Activated naive CD4-positive, alpha-beta T cell treated with anti-CD3 and anti-CD28 coated beads, Interleukin-2, amount 50 U/mL, for 24 hours (primary cell): ENCODE measurements around the gene TRAPPC11.

Experiments used
- H3K27ac Mint-ChIP-seq: one replicate; pipeline ENCODE4 v1.8.0; 2021; ENCODE audit warnings: mild to moderate bottlenecking, mixed read lengths
- H3K27me3 Mint-ChIP-seq: one replicate; pipeline ENCODE4 v1.8.0; 2021; ENCODE audit warnings: mixed read lengths
- H3K36me3 Mint-ChIP-seq: one replicate; pipeline ENCODE4 v1.8.0; 2021; ENCODE audit warnings: mixed read lengths
- H3K4me1 Mint-ChIP-seq: one replicate; pipeline ENCODE4 v1.8.0; 2021; ENCODE audit warnings: mixed read lengths
- H3K4me3 Mint-ChIP-seq: one replicate; pipeline ENCODE4 v1.8.0; 2021; ENCODE audit warnings: mild to moderate bottlenecking, mixed read lengths
- H3K9me3 Mint-ChIP-seq: one replicate; pipeline ENCODE4 v1.8.0; 2021; ENCODE audit warnings: mixed read lengths

Gene TRAPPC11

DNA sequence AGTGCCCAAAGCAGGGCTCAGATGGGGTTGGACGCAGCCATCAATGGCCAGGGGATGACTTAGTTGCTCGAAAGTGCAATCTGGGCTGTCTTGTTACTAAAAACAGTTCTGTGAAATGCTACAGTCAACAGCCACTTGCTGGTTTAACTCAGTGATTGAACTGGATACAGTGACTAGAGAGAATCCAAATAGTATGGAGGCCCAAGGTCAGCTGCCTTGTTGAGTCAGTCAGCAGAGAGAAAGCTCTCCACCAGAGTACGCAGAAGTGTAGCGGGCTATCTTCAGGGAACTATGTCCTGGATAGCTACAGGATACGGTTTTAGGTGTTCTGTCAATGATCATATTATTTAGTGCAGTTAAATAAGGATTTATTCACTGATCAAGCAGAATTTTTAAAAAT lies 68.4 kb downstream of the TRAPPC11 start:
- H3K4me1 Mint-ChIP-seq, result peaks cover 6% of the 10 kb centered on the region
- H3K4me3 Mint-ChIP-seq, result no peak overlapping the region
- no peaks in the 10 kb centered on the region for H3K27me3 Mint-ChIP-seq
- no peaks in the 10 kb centered on the region for H3K36me3 Mint-ChIP-seq
- H3K9me3 Mint-ChIP-seq, result no peaks in the 10 kb centered on the region
- H3K27ac Mint-ChIP-seq, result no peak overlapping the region

DNA sequence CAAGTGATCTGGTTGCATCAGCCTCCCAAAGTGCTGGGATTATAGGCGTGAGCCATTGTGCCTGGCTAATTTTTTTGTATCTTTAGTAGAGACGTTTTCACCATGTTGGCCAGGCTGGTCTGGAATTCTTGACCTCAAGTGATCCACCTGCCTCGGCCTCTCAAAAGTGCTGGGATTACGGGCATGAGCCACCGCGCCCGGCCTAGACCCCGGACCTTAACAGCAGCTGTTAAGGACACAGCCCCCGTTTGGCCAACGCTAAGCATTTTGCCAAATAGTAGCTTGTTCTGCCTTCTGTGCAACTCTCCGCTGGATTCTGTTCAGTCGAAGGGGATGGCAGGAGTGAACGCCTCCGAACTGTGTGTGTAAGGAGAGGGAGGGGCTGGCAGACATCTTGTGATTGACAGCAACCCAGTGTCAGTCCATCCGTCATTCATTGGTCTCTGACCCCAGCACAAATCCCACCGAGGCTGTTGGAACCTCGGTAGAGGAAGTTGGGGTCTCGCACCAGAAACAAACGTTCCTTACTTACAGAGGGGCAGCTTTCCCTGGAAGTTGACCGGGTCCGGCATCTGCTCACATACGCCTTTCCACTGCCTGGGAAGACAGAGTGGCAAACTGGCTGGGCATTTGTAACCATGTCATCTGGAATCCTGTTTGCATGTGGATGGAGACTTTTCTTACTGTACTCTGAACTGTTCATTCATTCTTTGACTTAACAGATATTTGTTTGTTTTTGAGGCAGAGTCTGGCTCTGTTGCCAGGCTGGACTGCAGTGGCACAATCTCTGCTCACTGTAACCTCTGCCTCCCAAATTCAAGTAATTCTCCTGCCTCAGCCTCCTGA lies 69.4 kb downstream of the TRAPPC11 start:
- H3K9me3 Mint-ChIP-seq, result no peaks in the 10 kb centered on the region

DNA sequence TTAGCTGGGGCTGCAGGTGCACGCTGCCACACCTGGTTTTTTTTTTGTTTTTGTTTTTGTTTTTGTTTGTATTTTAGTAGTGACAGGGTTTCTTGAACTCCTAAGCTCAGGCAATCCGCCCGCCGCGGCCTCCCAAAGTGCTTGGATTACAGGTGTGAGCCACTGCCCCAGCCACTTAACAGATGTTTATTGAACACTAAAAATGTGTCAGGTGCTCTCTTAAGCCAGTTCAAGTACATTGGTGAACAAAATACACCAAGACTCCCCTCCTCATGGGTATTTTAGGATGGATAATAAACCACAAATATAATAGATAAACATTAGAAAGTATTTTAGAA lies 69.9 kb downstream of the TRAPPC11 start:
- Mint-ChIP-seq H3K36me3 (no peaks in the 10 kb centered on the region), H3K4me1 (no peaks in the 10 kb centered on the region), H3K27me3 (no peaks in the 10 kb centered on the region), H3K27ac (no peak overlapping the region), H3K4me3 (no peak overlapping the region), H3K9me3 (no peaks in the 10 kb centered on the region)

More for the DNA sequence above, 69.4 kb downstream of the TRAPPC11 start:
- no peaks in the 10 kb centered on the region for H3K36me3 Mint-ChIP-seq
- peaks cover 3% of the 10 kb centered on the region for H3K4me1 Mint-ChIP-seq
- no peak overlapping the region for H3K27ac Mint-ChIP-seq
- no peaks in the 10 kb centered on the region for H3K27me3 Mint-ChIP-seq
- H3K4me3 Mint-ChIP-seq, result no peak overlapping the region

DNA sequence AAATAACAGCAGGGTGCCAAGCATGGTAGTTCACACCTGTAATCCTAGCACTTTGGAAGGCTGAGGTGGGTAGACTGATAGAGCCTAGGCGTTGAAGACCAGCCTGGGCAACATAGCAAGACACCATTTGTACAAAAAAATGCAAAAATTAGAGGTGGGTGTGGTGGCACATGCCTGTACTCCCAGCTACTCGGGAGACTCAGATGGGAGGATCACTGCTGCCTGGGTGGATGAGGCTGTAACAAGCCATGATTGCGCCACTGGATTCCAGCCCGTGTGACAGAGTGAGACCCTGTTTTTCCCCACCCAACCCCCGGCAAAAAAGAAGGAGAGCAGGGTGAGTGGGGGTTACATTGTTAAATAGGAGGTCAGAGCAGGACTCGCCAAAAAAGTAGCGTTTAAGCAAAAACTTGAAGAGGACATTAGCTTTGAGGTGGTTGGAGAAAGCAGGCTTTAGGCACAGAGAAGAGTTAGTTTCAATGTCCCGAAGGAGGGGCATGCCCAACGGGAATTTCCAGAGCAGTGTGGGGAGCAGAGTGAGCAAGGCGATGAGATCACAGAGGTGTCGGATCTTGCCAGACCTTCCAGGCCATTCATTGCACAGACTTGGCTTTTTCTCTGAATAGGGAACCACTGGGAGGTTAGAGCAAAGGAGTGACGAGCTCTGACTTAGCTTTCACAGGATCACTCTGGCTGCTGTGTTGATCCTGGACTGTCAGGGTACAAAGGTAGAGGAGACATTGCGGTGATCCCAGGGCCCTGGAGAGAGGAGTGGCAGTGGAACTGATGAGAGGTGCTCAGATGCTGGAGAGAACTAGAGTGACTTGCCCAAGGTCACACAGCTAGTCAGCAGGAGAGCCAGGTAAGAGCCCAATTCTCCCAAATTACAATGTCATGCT lies 70.6 kb downstream of the TRAPPC11 start:
- Mint-ChIP-seq H3K27me3 (no peaks in the 10 kb centered on the region), H3K9me3 (no peaks in the 10 kb centered on the region), H3K27ac (no peak overlapping the region), H3K4me3 (no peak overlapping the region), H3K36me3 (no peaks in the 10 kb centered on the region), H3K4me1 (no peaks in the 10 kb centered on the region)

DNA sequence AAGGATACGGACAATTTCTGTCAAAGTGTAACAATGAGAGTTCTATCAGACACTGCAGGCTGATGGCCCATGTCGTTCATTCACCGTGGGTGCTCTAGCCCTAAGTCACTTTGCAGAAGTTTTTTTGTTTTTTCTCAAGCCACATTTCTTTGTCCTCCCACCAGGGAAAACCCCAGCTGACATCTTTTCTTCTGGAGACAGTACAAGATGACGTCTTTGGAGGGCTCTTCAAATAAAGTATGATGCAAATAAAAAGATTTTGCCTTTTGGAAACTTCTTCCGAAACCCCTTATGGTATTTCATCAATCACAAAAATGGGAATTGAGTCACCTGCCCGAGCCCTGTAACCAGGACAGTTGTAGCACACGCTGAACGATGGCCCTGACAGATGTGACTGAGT lies 73.2 kb downstream of the TRAPPC11 start:
- no peaks in the 10 kb centered on the region for H3K9me3 Mint-ChIP-seq
- no peaks in the 10 kb centered on the region for H3K36me3 Mint-ChIP-seq
- no peak overlapping the region for H3K27ac Mint-ChIP-seq
- H3K4me1 Mint-ChIP-seq, result no peaks in the 10 kb centered on the region
- H3K27me3 Mint-ChIP-seq, result no peaks in the 10 kb centered on the region
- H3K4me3 Mint-ChIP-seq, result no peak overlapping the region

DNA sequence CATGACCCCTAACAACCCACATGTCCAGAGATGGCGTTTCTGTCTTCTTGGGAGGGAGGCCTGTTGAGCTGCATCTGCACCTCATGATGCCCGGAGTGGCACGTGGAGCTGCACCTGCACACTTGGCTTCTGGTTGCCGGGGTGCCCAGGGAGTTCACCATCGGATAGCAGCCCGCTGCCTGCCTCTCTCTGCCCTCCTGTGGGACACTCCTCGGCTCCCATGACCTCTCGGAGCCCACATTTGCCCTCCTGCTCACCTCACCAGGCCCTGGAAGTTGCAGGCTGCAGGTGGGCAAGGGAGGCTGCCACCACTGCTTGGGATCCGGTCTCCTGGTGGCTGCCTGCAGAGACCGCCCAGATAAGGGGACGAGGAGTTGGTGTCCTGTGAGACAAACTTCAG lies 74.1 kb downstream of the TRAPPC11 start:
- Mint-ChIP-seq H3K4me3 (no peak overlapping the region), H3K4me1 (no peaks in the 10 kb centered on the region), H3K27ac (no peak overlapping the region), H3K27me3 (no peaks in the 10 kb centered on the region), H3K36me3 (no peaks in the 10 kb centered on the region), H3K9me3 (no peaks in the 10 kb centered on the region)

DNA sequence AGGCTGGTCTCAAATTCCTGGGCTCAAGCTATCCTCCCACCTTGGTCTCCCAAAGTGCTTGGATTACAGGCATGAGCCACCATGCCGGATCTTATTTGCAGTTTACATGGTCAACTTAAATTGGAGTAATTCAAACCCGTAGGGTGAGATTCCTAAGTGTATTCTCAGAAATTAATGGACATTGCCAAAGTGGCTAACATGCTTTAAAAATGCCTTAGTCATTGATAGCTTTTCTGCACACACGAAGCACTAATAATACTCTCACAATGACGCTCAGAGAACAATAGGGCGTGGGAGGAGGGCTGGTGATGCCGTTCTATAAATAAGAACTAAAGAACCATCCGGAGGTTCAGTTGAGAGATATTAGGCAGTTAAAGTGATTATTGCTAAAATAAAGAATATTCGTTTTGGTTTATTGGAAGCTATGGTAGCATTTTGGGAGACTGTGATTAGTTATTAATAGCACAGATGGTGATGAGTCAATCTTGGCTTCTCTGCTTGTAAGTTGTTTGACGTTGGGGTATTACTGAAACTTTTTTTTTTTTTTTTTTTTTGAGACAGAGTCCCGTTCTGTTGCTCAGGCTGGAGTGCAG lies 79.1 kb downstream of the TRAPPC11 start:
- no peaks in the 10 kb centered on the region for H3K4me1 Mint-ChIP-seq
- H3K27ac Mint-ChIP-seq, result no peak overlapping the region
- H3K27me3 Mint-ChIP-seq, result peaks cover 1% of the 10 kb centered on the region
- no peak overlapping the region for H3K4me3 Mint-ChIP-seq
- no peaks in the 10 kb centered on the region for H3K36me3 Mint-ChIP-seq
- no peaks in the 10 kb centered on the region for H3K9me3 Mint-ChIP-seq

DNA sequence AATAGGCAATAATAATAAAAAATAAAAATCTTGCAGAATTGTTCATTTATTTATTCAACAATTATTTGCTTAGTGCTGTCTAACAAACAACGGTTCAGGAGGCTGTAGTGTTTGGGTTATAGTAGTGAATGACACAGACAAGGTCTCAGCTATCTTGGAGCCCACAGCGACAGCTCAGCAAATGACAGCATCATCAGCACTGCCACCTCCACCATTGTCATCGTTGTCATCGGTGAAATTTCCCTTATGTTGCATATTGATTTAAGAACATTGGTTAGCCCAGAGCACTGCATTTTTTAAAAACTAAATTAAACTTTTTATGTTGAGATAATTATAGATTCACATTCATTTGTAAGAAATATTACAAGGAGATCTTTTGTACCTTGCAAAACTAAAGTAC lies 79.9 kb downstream of the TRAPPC11 start:
- no peaks in the 10 kb centered on the region for H3K4me1 Mint-ChIP-seq
- H3K27ac Mint-ChIP-seq, result no peak overlapping the region
- H3K4me3 Mint-ChIP-seq, result no peak overlapping the region
- H3K36me3 Mint-ChIP-seq, result no peaks in the 10 kb centered on the region
- H3K27me3 Mint-ChIP-seq, result peaks cover 4% of the 10 kb centered on the region
- H3K9me3 Mint-ChIP-seq, result no peaks in the 10 kb centered on the region

DNA sequence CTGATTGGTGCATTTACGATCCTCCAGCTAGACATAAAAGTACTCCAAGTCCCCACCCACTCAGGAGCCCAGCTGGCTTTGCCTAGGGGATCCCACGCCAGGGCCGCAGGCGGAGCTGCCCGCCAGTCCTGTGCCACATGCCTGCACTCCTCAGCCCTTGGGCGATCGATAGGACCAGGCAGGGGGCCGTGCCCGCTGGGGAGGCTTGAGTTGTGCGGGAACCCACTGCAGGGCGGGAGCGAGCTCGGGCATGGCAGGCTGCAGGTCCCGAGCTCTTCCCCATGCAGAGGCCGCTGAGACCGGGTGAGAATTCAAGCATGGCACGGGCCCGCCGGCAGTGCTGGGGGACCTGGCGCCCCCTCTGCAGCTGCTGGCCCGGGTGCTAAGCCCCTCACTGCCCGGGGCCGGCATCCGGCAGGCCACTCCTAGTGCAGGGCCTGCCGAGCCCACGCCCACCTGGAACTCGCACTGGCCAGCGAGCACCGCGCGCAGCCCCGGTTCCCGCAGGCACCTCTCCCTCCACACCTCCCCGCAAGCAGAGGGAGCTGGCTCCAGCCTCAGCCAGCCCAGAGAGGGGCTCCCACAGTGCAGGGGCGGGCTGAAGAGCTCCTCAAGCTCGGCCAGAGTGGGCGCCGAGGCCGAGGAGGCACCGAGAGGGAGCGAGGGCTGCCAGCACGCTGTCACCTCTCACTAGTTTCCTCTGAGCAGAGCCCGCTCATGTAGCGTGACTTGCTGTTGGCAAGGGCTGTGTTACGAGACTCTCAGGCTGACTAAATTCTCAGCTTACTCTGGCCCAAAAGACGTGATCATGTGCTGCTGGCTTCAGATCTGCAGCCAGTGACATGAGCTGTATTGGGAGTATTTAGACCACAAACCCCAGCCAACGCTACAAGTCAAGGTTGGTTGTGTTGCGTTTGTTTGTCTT lies 87.5 kb downstream of the TRAPPC11 start:
- Mint-ChIP-seq H3K4me1 (no peaks in the 10 kb centered on the region), H3K9me3 (no peaks in the 10 kb centered on the region)

DNA sequence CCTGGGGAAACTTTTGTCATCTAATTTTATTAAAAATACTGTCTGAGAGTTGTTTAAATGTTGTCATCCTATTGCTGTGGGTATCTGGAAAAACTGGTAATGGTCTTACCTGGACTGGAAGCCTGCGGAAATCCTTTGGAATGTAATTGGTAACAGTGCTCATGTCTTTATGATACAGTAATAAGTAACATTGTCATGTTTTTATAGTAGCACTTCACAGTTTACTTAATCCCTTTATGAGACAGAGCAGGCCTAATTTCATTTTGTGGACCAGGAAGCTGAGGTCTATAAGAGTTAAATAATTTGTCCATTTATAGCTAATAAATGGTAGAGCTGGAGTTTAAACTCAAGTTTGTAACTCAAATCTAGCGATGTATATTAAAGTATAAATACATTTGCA lies 88.3 kb downstream of the TRAPPC11 start:
- Mint-ChIP-seq H3K27me3 (peaks cover 7% of the 10 kb centered on the region), H3K27ac (no peak overlapping the region), H3K9me3 (no peaks in the 10 kb centered on the region), H3K4me3 (no peak overlapping the region), H3K4me1 (no peaks in the 10 kb centered on the region), H3K36me3 (no peaks in the 10 kb centered on the region)

More for the DNA sequence above, 87.5 kb downstream of the TRAPPC11 start:
- Mint-ChIP-seq H3K27me3 (peaks cover 7% of the 10 kb centered on the region), H3K4me3 (no peak overlapping the region), H3K27ac (no peak overlapping the region), H3K36me3 (no peaks in the 10 kb centered on the region)

DNA sequence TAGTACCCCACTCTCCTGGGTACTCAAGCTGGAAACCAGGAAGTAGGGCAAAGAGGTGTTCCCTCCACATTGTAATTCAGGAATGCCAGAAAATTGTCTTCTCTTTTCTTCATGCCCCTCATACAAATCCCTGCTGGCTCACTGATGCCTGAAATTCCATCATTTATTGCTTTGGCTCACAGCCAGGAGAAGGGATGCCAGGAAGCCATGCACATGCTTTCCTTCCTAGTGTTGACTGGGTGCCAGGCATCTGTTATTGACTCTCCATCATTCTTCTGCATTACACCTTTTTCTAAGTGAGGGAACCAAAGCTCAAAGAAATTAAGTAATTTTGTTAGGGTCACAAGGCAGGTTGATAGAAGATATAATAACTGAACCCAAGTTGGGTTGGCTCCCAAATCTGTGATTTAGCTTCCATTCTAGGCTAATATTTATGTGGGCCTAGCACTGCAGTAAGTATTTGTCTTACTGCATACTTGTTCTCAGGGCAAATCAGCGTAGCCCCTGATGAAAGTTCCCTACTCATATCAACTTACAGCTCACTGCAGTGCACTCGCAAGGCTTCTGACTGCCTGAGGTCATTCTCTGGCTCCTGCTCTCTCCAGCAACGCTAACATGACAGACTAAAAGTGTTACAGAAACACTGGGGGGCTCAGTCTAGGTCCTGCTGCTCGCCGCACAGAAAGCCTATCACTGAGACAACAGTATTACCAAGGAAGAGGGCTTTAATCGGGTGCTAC lies 89.0 kb downstream of the TRAPPC11 start:
- no peaks in the 10 kb centered on the region for H3K9me3 Mint-ChIP-seq
- H3K27ac Mint-ChIP-seq, result no peak overlapping the region
- no peaks in the 10 kb centered on the region for H3K36me3 Mint-ChIP-seq
- H3K4me1 Mint-ChIP-seq, result no peaks in the 10 kb centered on the region
- H3K4me3 Mint-ChIP-seq, result no peak overlapping the region
- peaks cover 7% of the 10 kb centered on the region for H3K27me3 Mint-ChIP-seq

DNA sequence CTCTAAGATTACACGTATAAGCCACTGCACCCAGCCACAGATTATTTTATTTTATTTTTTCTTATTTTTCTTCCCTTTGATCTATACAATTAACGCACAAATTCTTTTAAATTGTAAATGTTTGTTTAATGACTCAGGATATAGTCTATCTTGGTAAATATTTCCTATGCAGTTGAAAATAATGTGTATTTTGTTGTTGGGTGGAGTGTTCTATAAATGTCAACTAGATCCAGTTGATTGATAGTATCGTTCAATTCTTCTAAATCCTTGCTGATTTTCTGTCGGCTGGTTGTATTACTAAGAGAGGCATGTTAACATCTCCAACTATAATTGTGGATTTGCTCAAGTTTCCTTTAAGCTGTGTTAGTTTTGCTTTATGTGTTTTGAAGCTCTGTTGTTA lies 92.0 kb downstream of the TRAPPC11 start:
- peaks cover 5% of the 10 kb centered on the region for H3K27me3 Mint-ChIP-seq
- H3K4me3 Mint-ChIP-seq, result no peak overlapping the region
- no peak overlapping the region for H3K27ac Mint-ChIP-seq
- no peaks in the 10 kb centered on the region for H3K36me3 Mint-ChIP-seq
- no peaks in the 10 kb centered on the region for H3K4me1 Mint-ChIP-seq
- no peaks in the 10 kb centered on the region for H3K9me3 Mint-ChIP-seq

DNA sequence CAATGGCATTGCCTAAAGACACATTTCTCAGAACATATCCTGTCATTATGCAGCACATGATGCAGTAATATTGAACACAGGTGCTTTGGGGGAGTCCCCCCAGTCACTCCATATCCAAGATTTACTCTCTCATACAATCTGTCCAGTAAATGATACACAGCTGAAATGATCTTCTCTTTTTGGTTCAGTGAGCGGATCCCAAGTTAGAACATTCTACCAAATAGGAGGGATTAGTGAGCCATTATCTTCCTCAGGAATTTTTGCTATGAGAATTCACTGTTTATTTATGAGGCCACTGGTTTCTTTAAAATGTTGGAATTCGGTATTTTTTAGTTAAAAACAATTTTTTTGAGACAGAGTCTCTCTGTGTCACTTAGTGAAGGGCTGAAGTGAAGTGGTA lies 96.5 kb downstream of the TRAPPC11 start:
- Mint-ChIP-seq H3K27ac (no peak overlapping the region), H3K36me3 (no peaks in the 10 kb centered on the region), H3K4me3 (no peak overlapping the region), H3K27me3 (peaks cover 15% of the 10 kb centered on the region), H3K4me1 (no peaks in the 10 kb centered on the region), H3K9me3 (no peaks in the 10 kb centered on the region)

DNA sequence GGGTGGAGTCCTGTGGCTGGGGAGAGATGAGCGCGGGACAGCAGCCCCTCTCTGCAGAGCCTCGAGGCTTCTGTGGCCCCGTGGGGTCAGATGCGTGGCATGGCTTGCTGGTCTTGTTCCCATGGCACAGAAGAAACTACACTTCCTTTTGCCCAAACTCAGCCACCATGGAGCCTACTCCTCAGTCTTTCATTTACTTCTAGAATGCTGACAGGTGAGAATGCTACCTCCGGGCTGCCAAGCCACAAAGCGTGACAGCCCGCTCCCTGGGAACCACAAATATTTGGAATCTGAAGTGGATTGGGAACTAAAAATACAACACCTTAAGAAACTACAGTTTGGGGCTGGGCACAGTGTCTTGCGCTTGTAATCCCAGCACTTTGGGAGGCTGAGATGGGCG lies 98.0 kb downstream of the TRAPPC11 start:
- H3K4me3 Mint-ChIP-seq, result no peak overlapping the region
- peaks cover 14% of the 10 kb centered on the region for H3K27me3 Mint-ChIP-seq
- H3K36me3 Mint-ChIP-seq, result no peaks in the 10 kb centered on the region
- H3K27ac Mint-ChIP-seq, result no peak overlapping the region
- H3K4me1 Mint-ChIP-seq, result no peaks in the 10 kb centered on the region
- no peaks in the 10 kb centered on the region for H3K9me3 Mint-ChIP-seq
